Fibroblast of pulmonary artery (primary cell): ENCODE measurements around the gene RNF144A.

ENCODE experiments used
- DNase-seq: peaks from one replicate; pipeline ENCODE4 v3.0.0-alpha.2; 2010; ENCODE audit warnings: low read depth
- H3K4me3 ChIP-seq: replicated peaks from 2 replicates; pipeline ENCODE4 v1.5.1; 2011; ENCODE audit warnings: low read depth, mild to moderate bottlenecking, control low read depth, low read length, moderate library complexity
- CTCF ChIP-seq: IDR thresholded peaks from 2 replicates; pipeline ENCODE4 v1.5.1; 2011; ENCODE audit warnings: mild to moderate bottlenecking, control low read depth, low read length, inconsistent platforms; ENCODE audit errors: missing control alignments

The RNF144A gene

GRCh38 chr2:7023542-7023941, 106.3 kb downstream of the RNF144A start:
- no peak overlapping the region for H3K4me3 ChIP-seq
- TF ChIP-seq CTCF = no peak
- peak; percentile 77 for DNase-seq

GRCh38 chr2:7024261-7024660, 107.0 kb downstream of the RNF144A start:
- TF ChIP-seq CTCF = no peak
- DNase-seq = no peak
- H3K4me3 ChIP-seq = no peak overlapping the region

GRCh38 chr2:7025082-7025481, 107.9 kb downstream of the RNF144A start:
- no peak for TF ChIP-seq CTCF
- no peak overlapping the region for H3K4me3 ChIP-seq
- no peak for DNase-seq

- no peak for DNase-seq
- no peak overlapping the region for H3K4me3 ChIP-seq
- TF ChIP-seq CTCF = no peak
These were observed 109.5 kb downstream of the RNF144A start for GRCh38 chr2:7026742-7027141.

GRCh38 chr2:7027411-7027810, 110.2 kb downstream of the RNF144A start:
- no peak overlapping the region for H3K4me3 ChIP-seq

GRCh38 chr2:7027956-7028655, 110.9 kb downstream of the RNF144A start:
- no peak for DNase-seq
- TF ChIP-seq CTCF = no peak

More at GRCh38 chr2:7027411-7027810, 110.2 kb downstream of the RNF144A start:
- DNase-seq = no peak
- TF ChIP-seq CTCF = no peak

GRCh38 chr2:7028846-7029245, 111.6 kb downstream of the RNF144A start:
- H3K4me3 ChIP-seq = no peak overlapping the region
- no peak for DNase-seq
- no peak for TF ChIP-seq CTCF

More at GRCh38 chr2:7027956-7028655, 110.9 kb downstream of the RNF144A start:
- H3K4me3 ChIP-seq = no peak overlapping the region
